GM12875 (cell line): ENCODE results near the gene FBXW11.

ENCODE experiments used
- H3K4me3 ChIP-seq: one replicate; pipeline ENCODE4 v1.5.1; 2011; ENCODE audit warnings: low read depth, low read length, control low read depth
- TF ChIP-seq, protein P1 (sequence below): IDR thresholded peaks from 2 replicates; pipeline ENCODE4 v1.5.1; 2011; ENCODE audit warnings: low read depth, mild to moderate bottlenecking, control low read depth, inconsistent platforms, low read length, moderate library complexity, borderline replicate concordance; ENCODE audit not compliant: insufficient read depth

FBXW11 gene

GRCh38 chr5:171823269-171823668 is 183.2 kb downstream of the FBXW11 start:
- no peak overlapping the region for H3K4me3 ChIP-seq
- TF ChIP-seq, protein P1, sequence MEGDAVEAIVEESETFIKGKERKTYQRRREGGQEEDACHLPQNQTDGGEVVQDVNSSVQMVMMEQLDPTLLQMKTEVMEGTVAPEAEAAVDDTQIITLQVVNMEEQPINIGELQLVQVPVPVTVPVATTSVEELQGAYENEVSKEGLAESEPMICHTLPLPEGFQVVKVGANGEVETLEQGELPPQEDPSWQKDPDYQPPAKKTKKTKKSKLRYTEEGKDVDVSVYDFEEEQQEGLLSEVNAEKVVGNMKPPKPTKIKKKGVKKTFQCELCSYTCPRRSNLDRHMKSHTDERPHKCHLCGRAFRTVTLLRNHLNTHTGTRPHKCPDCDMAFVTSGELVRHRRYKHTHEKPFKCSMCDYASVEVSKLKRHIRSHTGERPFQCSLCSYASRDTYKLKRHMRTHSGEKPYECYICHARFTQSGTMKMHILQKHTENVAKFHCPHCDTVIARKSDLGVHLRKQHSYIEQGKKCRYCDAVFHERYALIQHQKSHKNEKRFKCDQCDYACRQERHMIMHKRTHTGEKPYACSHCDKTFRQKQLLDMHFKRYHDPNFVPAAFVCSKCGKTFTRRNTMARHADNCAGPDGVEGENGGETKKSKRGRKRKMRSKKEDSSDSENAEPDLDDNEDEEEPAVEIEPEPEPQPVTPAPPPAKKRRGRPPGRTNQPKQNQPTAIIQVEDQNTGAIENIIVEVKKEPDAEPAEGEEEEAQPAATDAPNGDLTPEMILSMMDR: no peak

DNA sequence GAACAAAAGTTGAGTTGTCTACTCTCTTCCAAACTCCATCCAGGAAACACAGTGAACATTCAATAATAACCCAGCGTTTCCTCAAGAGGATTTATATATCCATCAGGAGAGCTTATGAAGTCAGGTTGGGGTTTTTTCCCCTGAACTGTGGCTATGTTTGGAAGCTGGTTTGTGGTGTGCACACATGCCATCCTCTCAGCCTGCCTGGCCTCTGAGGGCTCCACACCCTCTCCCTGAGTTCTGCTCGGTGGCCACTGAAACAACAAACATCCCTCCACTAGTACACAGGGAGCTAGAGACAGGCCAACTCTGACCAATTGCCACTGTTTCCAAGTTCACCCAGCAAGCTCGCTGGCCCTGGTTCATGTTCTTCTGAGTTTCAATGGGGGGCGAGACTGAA is 185.2 kb downstream of the FBXW11 start:
- TF ChIP-seq, protein P1: no peak
- H3K4me3 ChIP-seq: no peak overlapping the region

DNA sequence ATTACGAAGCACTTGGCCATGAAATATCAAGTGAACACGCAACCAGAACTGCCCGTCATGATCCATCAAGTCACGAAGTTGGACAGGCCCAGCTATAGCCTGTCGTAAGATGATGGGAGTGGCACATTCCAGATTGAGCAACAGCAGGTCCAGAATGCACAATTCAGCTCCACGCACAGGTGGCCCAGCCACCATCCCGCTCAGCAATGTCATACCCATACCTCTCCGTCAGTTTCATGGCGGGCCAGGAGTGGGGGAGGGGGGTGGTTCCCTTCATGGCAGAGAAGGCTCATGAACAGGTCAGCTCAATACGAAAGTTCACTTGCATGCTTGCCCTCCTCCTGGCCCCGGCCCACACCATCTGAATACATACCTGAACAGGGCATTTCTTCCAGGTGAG is 185.9 kb downstream of the FBXW11 start:
- no peak overlapping the region for H3K4me3 ChIP-seq
- TF ChIP-seq, protein P1: no peak

GRCh38 chr5:171816666-171817065 is 189.8 kb downstream of the FBXW11 start:
- TF ChIP-seq, protein P1: no peak
- H3K4me3 ChIP-seq: no peak overlapping the region

GRCh38 chr5:171813813-171814490 is 192.5 kb downstream of the FBXW11 start:
- no peak overlapping the region for H3K4me3 ChIP-seq
- TF ChIP-seq, protein P1: no peak

DNA sequence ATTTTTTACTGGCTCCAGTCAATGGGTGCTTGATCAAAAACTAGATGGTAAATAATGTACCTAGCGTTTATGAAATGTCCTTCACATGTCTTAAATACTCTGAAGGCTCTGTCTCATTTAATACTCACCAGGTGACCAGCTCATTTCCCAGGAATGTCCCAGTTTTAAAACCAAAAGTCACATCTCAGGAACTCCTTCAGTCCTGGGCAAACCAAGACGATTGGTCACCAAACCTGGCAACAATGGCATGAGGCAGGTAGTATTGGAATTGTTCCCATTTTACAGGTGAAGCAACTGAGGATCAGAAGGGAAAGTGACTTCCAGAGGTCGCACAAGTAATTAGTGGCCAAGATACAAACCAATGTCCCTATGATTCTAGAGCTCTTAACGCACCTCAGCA is 193.2 kb downstream of the FBXW11 start:
- H3K4me3 ChIP-seq: no peak overlapping the region
- TF ChIP-seq, protein P1: no peak
